K562 (cell line): ENCODE measurements around the gene MTRF1L. TPM values are rescaled to one million over a fixed set of nuclear protein-coding genes. Genes with fewer than 3 reads are reported as not detected.

Experiments
- ATAC-seq: fragments of 200-7000 bp; cut with Tn5 transposase; 3 replicates; pipeline ENCODE4 v1.9.1; 2020; ENCODE audit warnings: moderate library complexity
- BruUV-seq: library from RNA; stranded (reverse); fragments of 400-500 nt; replicated peaks from 2 replicates; lab custom pipeline; 2021; lab: Mats Ljungman, UMichigan
- CTCF ChIA-PET: fragments of 300-600 bp; formaldehyde crosslinking; extraction: SDS; loops from one replicate; lab custom pipeline; 2021; ENCODE audit warnings: low intra/inter-chr PET ratio; lab: Yijun Ruan, JAX
- POLR2A ChIA-PET: fragments of 300-600, 350-650 bp; sonication (Branson Sonifier 250); formaldehyde crosslinking; extraction: SDS; loops from one replicate; lab custom pipeline; 2021; ENCODE audit warnings: antibody characterized with exemption, inconsistent platforms; lab: Yijun Ruan, JAX
- DNase-seq, 4 experiments: peaks; one replicate each; pipeline versions ENCODE4 v3.0.0 to v3.0.0-alpha.2; 2011 to 2018; ENCODE audit warnings: low spot score in 3 of 4, mixed read lengths in 3 of 4; ENCODE audit errors: extremely low read depth in 1 of 4
- FAIRE-seq: peaks from 2 replicates; lab custom pipeline; 2011; peaks lifted over from hg19 to GRCh38; lab: Jason Lieb, UNC
- H2AFZ ChIP-seq: 2 replicates; pipeline ENCODE4 v1.6.0; 2011; ENCODE audit warnings: low read depth, low read length, control low read depth, inconsistent platforms
- H3K27ac ChIP-seq: fragments of 200-600 bp; 3 replicates; pipeline ENCODE4 v1.8.0; 2011; ENCODE audit warnings: low read depth, mild to moderate bottlenecking, control low read depth, inconsistent platforms, low read length, moderate library complexity, mixed read lengths; ENCODE audit errors: extremely low read depth
- H3K27me3 ChIP-seq, 2 experiments: fragments of 300-600 bp in 1 of 2; 2 replicates in 1 of 2; 3 replicates in 1 of 2; pipeline versions ENCODE4 v1.6.0 to v1.8.0; 2011; ENCODE audit warnings: inconsistent platforms in 2 of 2, low read length in 2 of 2, mild to moderate bottlenecking in 1 of 2, mixed read lengths in 1 of 2, moderate library complexity in 1 of 2; ENCODE audit not compliant: control insufficient read depth in 2 of 2, insufficient read depth in 2 of 2
- H3K36me3 ChIP-seq: fragments of 300-600 bp; 3 replicates; pipeline ENCODE4 v1.8.0; 2011; ENCODE audit warnings: mild to moderate bottlenecking, low read length, inconsistent platforms; ENCODE audit not compliant: control insufficient read depth, insufficient read depth
- H3K4me1 ChIP-seq, 2 experiments: fragments of 200-600 bp in 1 of 2; replicated peaks in 1 of 2; 2 replicates in 1 of 2; 3 replicates in 1 of 2; pipeline versions ENCODE4 v1.5.1 to v1.8.0; 2011; ENCODE audit warnings: inconsistent platforms in 2 of 2, low read length in 2 of 2, mild to moderate bottlenecking in 1 of 2, mixed read lengths in 1 of 2, moderate library complexity in 1 of 2; ENCODE audit not compliant: control insufficient read depth in 2 of 2, insufficient read depth in 2 of 2
- H3K4me2 ChIP-seq: 2 replicates; pipeline ENCODE4 v1.6.1; 2011; ENCODE audit warnings: low read length, control low read depth, inconsistent platforms, mixed read lengths; ENCODE audit not compliant: insufficient read depth
- H3K4me3 ChIP-seq: fragments of 200-600 bp; sonication (generic), shearing (Covaris generic); 2 replicates; pipeline ENCODE4 v1.5.1; 2016; ENCODE audit warnings: control low read depth, inconsistent platforms
- H3K79me2 ChIP-seq: fragments of 200-600 bp; 3 replicates; pipeline ENCODE4 v1.8.0; 2011; ENCODE audit warnings: low read length, inconsistent platforms; ENCODE audit not compliant: control insufficient read depth, insufficient read depth
- H3K9ac ChIP-seq, 2 experiments: 2 replicates each; pipeline versions ENCODE4 v1.6.0 to v1.6.1; 2011; ENCODE audit warnings: low read depth in 2 of 2, low read length in 2 of 2, control low read depth in 1 of 2, inconsistent platforms in 1 of 2, mild to moderate bottlenecking in 1 of 2, mixed read lengths in 1 of 2; ENCODE audit not compliant: insufficient read depth in 1 of 2
- H3K9me1 ChIP-seq: one replicate; pipeline ENCODE4 v1.6.0; 2011; ENCODE audit warnings: inconsistent platforms, mild to moderate bottlenecking, low read length, moderate library complexity; ENCODE audit not compliant: control insufficient read depth, insufficient read depth
- H3K9me3 ChIP-seq: replicated peaks from 2 replicates; pipeline ENCODE4 v1.5.1; 2011; ENCODE audit warnings: low read depth, low read length, inconsistent platforms; ENCODE audit not compliant: control insufficient read depth, insufficient read depth
- H4K20me1 ChIP-seq: replicated peaks from 2 replicates; pipeline ENCODE4 v1.6.1; 2011; ENCODE audit warnings: low read length, inconsistent platforms, mixed read lengths; ENCODE audit not compliant: control insufficient read depth, insufficient read depth
- ARID3B ChIP-seq: fragments of 250-450 bp; sonication (Bioruptor Pico); IDR thresholded peaks from 2 replicates; pipeline ENCODE4 v1.4.0; 2020; ENCODE audit warnings: borderline replicate concordance
- CREB1 ChIP-seq, 2 experiments: sonication (generic) in 1 of 2; formaldehyde crosslinking in 1 of 2; IDR thresholded peaks; 2 replicates each; pipeline versions ENCODE4 v1.6.1 to v1.8.0; 2012 to 2022; ENCODE audit warnings: inconsistent platforms in 1 of 2, mild to moderate bottlenecking in 1 of 2, missing genetic modification reagents in 1 of 2, moderate library complexity in 1 of 2
- DMBX1 ChIP-seq: fragments of 250-450 bp; sonication (Bioruptor Pico); IDR thresholded peaks from 2 replicates; pipeline ENCODE4 v1.8.0; 2022; ENCODE audit warnings: inconsistent platforms, mild to moderate bottlenecking, moderate library complexity, borderline replicate concordance
- GABPB1 ChIP-seq: sonication (generic); formaldehyde crosslinking; IDR thresholded peaks from 2 replicates; pipeline ENCODE4 v1.8.0; 2022; ENCODE audit warnings: mild to moderate bottlenecking, missing genetic modification reagents
- MYNN ChIP-seq, 2 experiments: sonication (generic); formaldehyde crosslinking in 1 of 2; IDR thresholded peaks; 2 replicates each; pipeline versions ENCODE4 v1.5.0 to v1.6.1; 2016 to 2020; ENCODE audit warnings: antibody characterized with exemption in 1 of 2, missing genetic modification reagents in 1 of 2
- NEUROD1 ChIP-seq: fragments of 150-350 bp; IDR thresholded peaks from 2 replicates; pipeline ENCODE4 v1.6.1; 2014; ENCODE audit warnings: borderline replicate concordance, low read length, low read depth; ENCODE audit not compliant: partially characterized antibody
- NR2C1 ChIP-seq, 2 experiments: fragments of 450-650 bp; IDR thresholded peaks; 2 replicates each; pipeline ENCODE4 v1.6.1; 2017; ENCODE audit warnings: mild to moderate bottlenecking in 2 of 2, antibody characterized with exemption in 1 of 2, inconsistent platforms in 1 of 2, missing compliant biosample characterization in 1 of 2, missing genetic modification characterization in 1 of 2
- PTTG1 ChIP-seq: fragments of 450-650 bp; IDR thresholded peaks from 2 replicates; pipeline ENCODE4 v1.6.1; 2016; ENCODE audit warnings: low read depth, mild to moderate bottlenecking, missing genetic modification characterization, missing compliant biosample characterization
- TEAD1 ChIP-seq, 2 experiments: fragments of 450-650 bp in 1 of 2; sonication (generic) in 1 of 2; formaldehyde crosslinking; IDR thresholded peaks; 2 replicates each; pipeline versions ENCODE4 v1.4.0 to v1.8.0; 2020 to 2022; ENCODE audit warnings: mild to moderate bottlenecking in 2 of 2, missing genetic modification reagents in 1 of 2
- TRIM24 ChIP-seq, 2 experiments: fragments of 450-650 bp; IDR thresholded peaks; 2 replicates each; pipeline ENCODE4 v1.6.1; 2016
- ZFP30 ChIP-seq: fragments of 250-450 bp; sonication (Bioruptor Pico); IDR thresholded peaks from 2 replicates; pipeline ENCODE4 v1.8.0; 2022; ENCODE audit warnings: moderate library complexity, mild to moderate bottlenecking, inconsistent platforms, borderline replicate concordance
- ZNF3 ChIP-seq: fragments of 250-450 bp; sonication (Bioruptor Pico); IDR thresholded peaks from 2 replicates; pipeline ENCODE4 v1.5.0; 2021; ENCODE audit warnings: mild to moderate bottlenecking, moderate library complexity
- ZNF354B ChIP-seq: fragments of 250-450 bp; sonication (Bioruptor Pico); IDR thresholded peaks from 2 replicates; pipeline ENCODE4 v1.4.0; 2020
- ZNF436 ChIP-seq: fragments of 250-450, 450-650 bp; sonication (Bioruptor Pico); formaldehyde crosslinking; IDR thresholded peaks from 2 replicates; pipeline ENCODE4 v1.7.0; 2020; ENCODE audit warnings: mild to moderate bottlenecking
- WGBS: fragments of 100-300 bp; shearing (Covaris generic); methylation state at CpG from one replicate; pipeline ENCODE4 v1.1.6; 2016; ENCODE audit warnings: low coverage, mixed read lengths; ENCODE audit not compliant: insufficient coverage; ENCODE audit errors: missing lambda C conversion rate; 5-methylcytosine and 5-hydroxymethylcytosine counted together
- in situ Hi-C: fragments of 300-500 bp; cut with MboI; formaldehyde crosslinking; loops from 4 replicates; pipeline ENCODE4 v1.15.0; 2018; ENCODE audit warnings: inconsistent platforms, mixed read lengths
- intact Hi-C: fragments of 100-400 bp; cut with micrococcal nuclease; formaldehyde crosslinking; loops from 2 replicates; pipeline ENCODE4 v1.14.2; 2022
- polyA plus RNA-seq, 8 experiments: library from polyadenylated mRNA; depleted of rRNA in 4 of 8; stranded (reverse) in 5 of 8; unstranded in 3 of 8; fragments of >200 nt; fragmentation: Nextera tagmentation in 2 of 8; fragmentation: Illumina TruSeq in 1 of 8; extraction: Ambion mirVana in 2 of 8; extraction: Trizol in 1 of 8; gene quantifications; 2 replicates each; pipeline versions ENCODE4 v1.2.1 to v1.2.3, GENCODE V29; 2011 to 2014; ENCODE audit warnings: inconsistent platforms in 1 of 8, missing spikeins in 1 of 8
- total RNA-seq, 7 experiments: library from RNA; depleted of rRNA in 6 of 7; stranded (reverse); fragments of >200 nt in 6 of 7; fragmentation: Illumina TruSeq in 2 of 7; extraction: Trizol in 2 of 7; gene quantifications; 2 replicates each; pipeline versions ENCODE4 v1.2.1 to v1.2.3, GENCODE V29; 2011 to 2021; ENCODE audit warnings: low replicate concordance in 1 of 7
- TF ChIP-seq, protein P1 (sequence below): IDR thresholded peaks from 2 replicates; pipeline ENCODE4 v1.6.1; 2014; ENCODE audit warnings: antibody characterized with exemption

MTRF1L gene
- total and polyA plus RNA-seq, 9 of the 15 experiments (the other 6 are each of a cell fraction or from before 2014, with no cell fraction given) = 10.7 to 34.0 (median 30.2) TPM

- H2AFZ ChIP-seq = no peak overlapping the region
- H3K9me3 ChIP-seq = no peaks in the 10 kb centered on the region
- no peaks in the 10 kb centered on the region for H3K27me3 ChIP-seq
- 0% methylated on average over 2 of the region's 2 CpGs for WGBS
- FAIRE-seq (no peak), DNase-seq (no peak), ATAC-seq (no peak)
- H3K79me2 ChIP-seq = no peaks in the 10 kb centered on the region
- intact Hi-C loops = no loop called here
- H3K27ac ChIP-seq = no peak overlapping the region
- H3K4me3 ChIP-seq = no peak overlapping the region
- no peaks in the 10 kb centered on the region for H3K36me3 ChIP-seq
- no peak overlapping the region for H3K9ac ChIP-seq
- ChIA-PET POLR2A (no interaction called here), CTCF (no interaction called here)
- H4K20me1 ChIP-seq = no peaks in the 10 kb centered on the region
- no peaks in the 10 kb centered on the region for H3K9me1 ChIP-seq
- no peaks in the 10 kb centered on the region for H3K4me1 ChIP-seq
- in situ Hi-C loops = no loop called here
- no peak overlapping the region for H3K4me2 ChIP-seq
- BruUV-seq = no TSS peak
- no peak for TF ChIP-seq TRIM24 (IDR thresholded peaks at IDR 0.05)
- no peak for TF ChIP-seq MYNN (IDR thresholded peaks at IDR 0.05)
- TF ChIP-seq MYNN (CRISPR knock-in tag; IDR thresholded peaks at IDR 0.05) = no peak
- no peak for TF ChIP-seq ZNF3 (CRISPR knock-in tag)
- no peak for TF ChIP-seq ZNF436
- no peak for TF ChIP-seq TEAD1 (CRISPR knock-in tag; IDR thresholded peaks at IDR 0.05)
- TF ChIP-seq, protein P1, sequence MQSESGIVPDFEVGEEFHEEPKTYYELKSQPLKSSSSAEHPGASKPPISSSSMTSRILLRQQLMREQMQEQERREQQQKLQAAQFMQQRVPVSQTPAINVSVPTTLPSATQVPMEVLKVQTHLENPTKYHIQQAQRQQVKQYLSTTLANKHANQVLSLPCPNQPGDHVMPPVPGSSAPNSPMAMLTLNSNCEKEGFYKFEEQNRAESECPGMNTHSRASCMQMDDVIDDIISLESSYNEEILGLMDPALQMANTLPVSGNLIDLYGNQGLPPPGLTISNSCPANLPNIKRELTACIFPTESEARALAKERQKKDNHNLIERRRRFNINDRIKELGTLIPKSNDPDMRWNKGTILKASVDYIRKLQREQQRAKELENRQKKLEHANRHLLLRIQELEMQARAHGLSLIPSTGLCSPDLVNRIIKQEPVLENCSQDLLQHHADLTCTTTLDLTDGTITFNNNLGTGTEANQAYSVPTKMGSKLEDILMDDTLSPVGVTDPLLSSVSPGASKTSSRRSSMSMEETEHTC = no peak
- no peak for TF ChIP-seq NEUROD1
- TF ChIP-seq GABPB1 (CRISPR knock-in tag) = no peak
- no peak for TF ChIP-seq DMBX1 (CRISPR knock-in tag)
- no peak for TF ChIP-seq CREB1 (IDR thresholded peaks at IDR 0.05)
- no peak for TF ChIP-seq CREB1 (CRISPR knock-in tag; IDR thresholded peaks at IDR 0.05)
- TF ChIP-seq NR2C1 (IDR thresholded peaks at IDR 0.05) = no peak
- TF ChIP-seq NR2C1 (tag; IDR thresholded peaks at IDR 0.05) = no peak
- TF ChIP-seq ZFP30 (CRISPR knock-in tag) = no peak
- TF ChIP-seq ZNF354B (CRISPR knock-in tag) = no peak
- TF ChIP-seq ARID3B = no peak
- no peak for TF ChIP-seq PTTG1 (tag)
These were observed 44.9 kb upstream of the MTRF1L start for GRCh38 chr6:153047386-153047785.
